Measurements from ENCODE around the gene ACER3.

DNA sequence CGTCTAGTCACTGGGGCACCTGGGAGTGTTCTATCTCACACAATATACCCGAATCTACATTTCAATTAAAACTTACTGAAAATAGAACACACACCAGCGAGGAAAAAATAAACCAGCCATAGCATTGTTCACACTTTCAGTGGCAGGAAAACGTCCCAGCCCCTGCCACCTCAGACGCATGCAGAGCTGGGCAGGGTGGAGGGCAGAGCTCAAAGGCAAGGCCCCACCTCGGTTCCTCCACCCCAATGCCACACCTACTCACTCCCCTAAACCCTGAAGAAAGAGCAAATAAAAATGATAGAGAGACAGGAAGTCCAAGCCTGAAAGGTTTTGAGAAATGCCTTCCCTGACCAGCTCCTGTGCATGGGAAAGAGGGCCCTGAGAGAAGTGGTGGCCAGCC, 188.3 kb downstream of the ACER3 start:
- no peak for TF ChIP-seq CTCF (IDR thresholded peaks at IDR 0.05; ENCODE audit: poor library complexity, severe bottlenecking)
- no peak for TF ChIP-seq SMC3 (conservative IDR thresholded peaks at IDR 0.05; ENCODE audit: poor library complexity)
